Neutrophil (primary cell): ENCODE data around the gene MEGF8.

ENCODE experiments used
- H3K27ac ChIP-seq: fragments of 200-600 bp; sonication (generic); 2 replicates; pipeline ENCODE4 v1.5.1; 2016; ENCODE audit warnings: mild to moderate bottlenecking, moderate library complexity
- H3K27me3 ChIP-seq: fragments of 200-600 bp; sonication (generic); 2 replicates; pipeline ENCODE4 v1.6.0; 2016; ENCODE audit warnings: mild to moderate bottlenecking
- H3K36me3 ChIP-seq: fragments of 200-600 bp; sonication (generic); 2 replicates; pipeline ENCODE4 v1.5.1; 2017
- H3K4me1 ChIP-seq, 2 experiments: fragments of 200-600 bp in 1 of 2; sonication (generic) in 1 of 2; 1 replicate in 1 of 2; 2 replicates in 1 of 2; pipeline versions ENCODE4 v1.5.1 to v1.6.1; 2013 to 2016; ENCODE audit warnings: low read depth in 1 of 2, low read length in 1 of 2, mild to moderate bottlenecking in 1 of 2, moderate library complexity in 1 of 2; ENCODE audit not compliant: control insufficient read depth in 1 of 2, insufficient read depth in 1 of 2
- H3K4me3 ChIP-seq, 2 experiments: fragments of 200-600 bp in 1 of 2; sonication (generic) in 1 of 2; 1 replicate in 1 of 2; 2 replicates in 1 of 2; pipeline ENCODE4 v1.5.1; 2013 to 2016; ENCODE audit warnings: low read depth in 1 of 2, low read length in 1 of 2, mild to moderate bottlenecking in 1 of 2, moderate library complexity in 1 of 2
- H3K9me3 ChIP-seq: fragments of 200-600 bp; sonication (generic); 2 replicates; pipeline ENCODE4 v1.5.1; 2016
- TF ChIP-seq, protein P1 (sequence below): fragments of 200-600 bp; sonication (generic); IDR thresholded peaks from 2 replicates; pipeline ENCODE4 v1.5.1; 2016; ENCODE audit warnings: antibody characterized with exemption

MEGF8 gene

DNA sequence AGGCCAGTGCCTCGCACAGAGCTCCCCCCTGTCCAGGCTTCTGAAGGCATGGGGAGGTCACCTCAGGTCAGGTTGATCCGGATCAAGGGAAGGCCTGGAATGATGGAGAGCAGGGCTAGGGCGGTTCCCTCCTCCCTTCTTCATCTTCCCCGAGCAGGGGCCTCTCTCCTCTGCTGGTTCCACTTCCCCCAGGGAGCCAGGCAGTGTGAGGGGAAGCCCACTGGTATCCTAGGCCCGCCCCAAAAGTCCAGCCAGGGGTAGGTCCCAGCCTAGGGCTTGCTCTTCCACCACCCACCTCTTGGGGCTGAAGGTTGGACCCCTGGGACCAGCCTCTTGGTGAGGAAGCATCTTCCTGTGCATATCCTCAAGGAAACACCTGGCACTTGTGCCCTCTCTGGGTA is 39.9 kb upstream of the MEGF8 start:
- Histone ChIP-seq H3K4me1 (peaks cover 47 to 48% of the 10 kb centered on the region in 2 experiments), H3K36me3 (peaks cover 40% of the 10 kb centered on the region)

DNA sequence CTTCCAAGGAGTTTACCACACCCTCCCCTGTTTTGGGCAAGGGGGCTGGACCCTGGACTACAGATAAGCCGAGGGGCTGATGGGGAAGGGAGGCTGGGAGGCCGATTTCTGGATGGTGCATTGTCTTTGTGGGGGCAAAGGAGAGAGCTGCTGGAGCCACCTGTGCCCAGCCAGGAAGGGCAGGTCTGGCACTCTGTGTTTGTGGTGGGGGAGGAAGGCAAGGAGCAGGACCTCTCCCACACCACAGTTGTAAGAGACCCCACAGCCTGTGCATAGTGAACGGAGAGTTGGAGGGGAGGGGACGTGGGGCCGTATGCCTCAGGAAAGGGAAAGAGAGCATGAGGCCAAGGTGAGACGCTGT is 39.5 kb upstream of the MEGF8 start:
- H3K27me3 ChIP-seq, result peaks cover 14% of the 10 kb centered on the region
- no peaks in the 10 kb centered on the region for H3K9me3 ChIP-seq
- H3K36me3 ChIP-seq, result peaks cover 44% of the 10 kb centered on the region
- TF ChIP-seq, protein P1, sequence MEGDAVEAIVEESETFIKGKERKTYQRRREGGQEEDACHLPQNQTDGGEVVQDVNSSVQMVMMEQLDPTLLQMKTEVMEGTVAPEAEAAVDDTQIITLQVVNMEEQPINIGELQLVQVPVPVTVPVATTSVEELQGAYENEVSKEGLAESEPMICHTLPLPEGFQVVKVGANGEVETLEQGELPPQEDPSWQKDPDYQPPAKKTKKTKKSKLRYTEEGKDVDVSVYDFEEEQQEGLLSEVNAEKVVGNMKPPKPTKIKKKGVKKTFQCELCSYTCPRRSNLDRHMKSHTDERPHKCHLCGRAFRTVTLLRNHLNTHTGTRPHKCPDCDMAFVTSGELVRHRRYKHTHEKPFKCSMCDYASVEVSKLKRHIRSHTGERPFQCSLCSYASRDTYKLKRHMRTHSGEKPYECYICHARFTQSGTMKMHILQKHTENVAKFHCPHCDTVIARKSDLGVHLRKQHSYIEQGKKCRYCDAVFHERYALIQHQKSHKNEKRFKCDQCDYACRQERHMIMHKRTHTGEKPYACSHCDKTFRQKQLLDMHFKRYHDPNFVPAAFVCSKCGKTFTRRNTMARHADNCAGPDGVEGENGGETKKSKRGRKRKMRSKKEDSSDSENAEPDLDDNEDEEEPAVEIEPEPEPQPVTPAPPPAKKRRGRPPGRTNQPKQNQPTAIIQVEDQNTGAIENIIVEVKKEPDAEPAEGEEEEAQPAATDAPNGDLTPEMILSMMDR, result no peak
- H3K4me1 ChIP-seq, result peaks cover 44 to 46% of the 10 kb centered on the region in 2 experiments
- H3K4me3 ChIP-seq, result peak overlapping the region in 1 of 2 experiments; percentile 91
- peak overlapping the region; percentile 95 for H3K27ac ChIP-seq

More for the DNA sequence above, 39.9 kb upstream of the MEGF8 start:
- Histone ChIP-seq H3K9me3 (no peaks in the 10 kb centered on the region), H3K4me3 (peak overlapping the region in 1 of 2 experiments; percentile 91), H3K27me3 (peaks cover 18% of the 10 kb centered on the region), H3K27ac (peak overlapping the region; percentile 95)
- TF ChIP-seq, protein P1, result no peak

DNA sequence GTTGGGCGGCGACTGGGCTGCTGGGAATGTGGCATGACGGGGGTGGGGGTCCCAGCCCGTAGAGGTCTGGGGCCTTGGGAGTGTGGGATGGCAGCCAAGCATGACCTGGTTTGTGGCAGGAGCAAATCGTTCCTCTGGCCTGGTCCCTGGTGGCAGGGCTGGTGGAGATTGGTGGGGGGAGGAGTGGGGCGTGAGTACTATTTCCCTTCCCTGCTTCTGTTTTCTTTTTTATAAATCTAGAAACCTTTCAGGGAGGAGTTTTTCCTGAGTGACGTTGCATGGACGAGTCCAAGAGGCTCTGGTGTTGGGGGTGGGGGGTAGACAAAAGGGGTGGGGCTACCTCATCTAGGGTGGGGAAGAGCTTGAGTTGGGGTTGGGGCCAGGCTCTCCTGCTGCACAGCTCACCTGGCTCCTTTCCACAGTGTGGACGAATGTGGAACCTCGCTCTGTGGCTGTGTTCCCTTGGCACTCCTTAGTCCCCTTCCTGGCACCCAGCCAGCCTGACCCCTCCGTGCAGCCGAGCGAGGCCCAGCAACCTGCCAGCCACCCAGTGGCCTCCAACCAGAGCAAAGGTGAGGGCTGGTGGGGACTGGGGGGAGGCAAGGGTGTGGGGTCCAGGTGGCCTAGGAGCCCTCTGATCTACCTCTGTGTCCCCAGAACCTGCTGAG is 39.0 kb upstream of the MEGF8 start:
- Histone ChIP-seq H3K27me3 (peaks cover 9% of the 10 kb centered on the region), H3K4me3 (no peak overlapping the region), H3K27ac (peak overlapping the region; percentile 95), H3K9me3 (no peaks in the 10 kb centered on the region), H3K4me1 (peaks cover 39 to 41% of the 10 kb centered on the region in 2 experiments), H3K36me3 (peaks cover 49% of the 10 kb centered on the region)
- TF ChIP-seq, protein P1, result no peak

DNA sequence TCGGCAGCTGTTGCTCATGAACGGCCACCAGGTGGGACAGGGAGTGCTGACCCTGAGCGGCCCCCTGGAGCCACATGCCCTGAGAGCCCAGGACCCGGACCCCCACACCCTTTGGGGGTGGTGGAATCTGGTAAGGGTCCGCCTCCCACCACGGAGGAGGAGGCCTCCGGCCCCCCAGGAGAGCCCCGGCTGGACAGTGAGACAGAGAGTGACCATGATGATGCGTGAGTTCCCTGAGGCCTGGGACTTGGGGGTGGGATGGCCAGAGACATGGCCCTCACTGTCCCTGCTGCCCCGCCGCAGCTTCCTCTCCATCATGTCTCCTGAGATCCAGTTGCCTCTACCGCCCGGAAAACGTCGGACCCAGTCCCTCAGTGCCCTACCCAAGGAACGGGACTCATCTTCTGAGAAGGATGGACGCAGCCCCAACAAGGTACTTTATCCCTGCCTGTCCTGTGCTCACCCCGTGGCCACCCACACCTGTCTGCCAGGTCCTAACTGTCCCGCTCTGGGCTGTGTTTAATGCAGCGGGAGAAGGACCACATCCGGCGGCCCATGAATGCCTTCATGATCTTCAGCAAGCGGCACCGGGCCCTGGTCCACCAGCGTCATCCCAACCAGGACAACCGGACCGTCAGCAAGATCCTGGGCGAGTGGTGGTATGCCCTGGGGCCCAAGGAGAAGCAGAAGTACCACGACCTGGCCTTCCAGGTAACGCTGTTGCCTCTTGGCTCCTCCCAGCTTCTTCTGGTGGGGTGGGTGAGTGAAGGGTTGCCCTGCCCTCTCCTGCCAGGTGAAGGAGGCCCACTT is 38.2 kb upstream of the MEGF8 start:
- H3K4me1 ChIP-seq, result peaks cover 33 to 34% of the 10 kb centered on the region in 2 experiments
- H3K36me3 ChIP-seq, result peaks cover 57% of the 10 kb centered on the region
- H3K27ac ChIP-seq, result peak overlapping the region; percentile 95
- peaks cover 2% of the 10 kb centered on the region for H3K27me3 ChIP-seq
- no peaks in the 10 kb centered on the region for H3K9me3 ChIP-seq
- H3K4me3 ChIP-seq, result no peak overlapping the region
- TF ChIP-seq, protein P1, result no peak

DNA sequence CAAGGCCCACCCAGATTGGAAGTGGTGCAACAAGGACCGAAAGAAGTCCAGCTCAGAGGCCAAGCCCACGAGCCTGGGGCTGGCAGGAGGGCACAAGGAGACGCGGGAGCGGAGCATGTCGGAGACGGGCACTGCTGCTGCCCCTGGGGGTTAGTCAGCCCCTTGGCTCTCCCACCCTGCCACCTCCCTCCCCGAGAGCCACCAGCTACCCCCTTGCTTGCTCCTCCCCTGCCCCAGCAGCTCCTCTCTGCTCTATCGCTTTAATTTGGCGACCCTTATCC is 37.7 kb upstream of the MEGF8 start:
- no peaks in the 10 kb centered on the region for H3K9me3 ChIP-seq
- peaks cover 28 to 29% of the 10 kb centered on the region in 2 experiments for H3K4me1 ChIP-seq
- no peaks in the 10 kb centered on the region for H3K27me3 ChIP-seq
- TF ChIP-seq, protein P1, result no peak
- peaks cover 62% of the 10 kb centered on the region for H3K36me3 ChIP-seq
- H3K4me3 ChIP-seq, result no peak overlapping the region
- peak overlapping the region; percentile 33 for H3K27ac ChIP-seq
